OCI-LY7 (cell line): ENCODE results near the gene PRSS38.

ENCODE experiments used
- EZH2phosphoT487 ChIP-seq: fragments of 200-600 bp; sonication (generic); IDR thresholded peaks from 2 replicates; pipeline ENCODE4 v1.6.1; 2018; ENCODE audit warnings: low read depth, borderline replicate concordance, mild to moderate bottlenecking, mixed run types, antibody characterized with exemption, low read length, moderate library complexity, mixed read lengths
- TF ChIP-seq, protein P1 (sequence below): fragments of 200-600 bp; sonication (generic); conservative IDR thresholded peaks from 2 replicates; pipeline ENCODE4 v1.5.1; 2014; ENCODE audit warnings: mild to moderate bottlenecking, antibody characterized with exemption, low read length, moderate library complexity, mixed read lengths

DNA sequence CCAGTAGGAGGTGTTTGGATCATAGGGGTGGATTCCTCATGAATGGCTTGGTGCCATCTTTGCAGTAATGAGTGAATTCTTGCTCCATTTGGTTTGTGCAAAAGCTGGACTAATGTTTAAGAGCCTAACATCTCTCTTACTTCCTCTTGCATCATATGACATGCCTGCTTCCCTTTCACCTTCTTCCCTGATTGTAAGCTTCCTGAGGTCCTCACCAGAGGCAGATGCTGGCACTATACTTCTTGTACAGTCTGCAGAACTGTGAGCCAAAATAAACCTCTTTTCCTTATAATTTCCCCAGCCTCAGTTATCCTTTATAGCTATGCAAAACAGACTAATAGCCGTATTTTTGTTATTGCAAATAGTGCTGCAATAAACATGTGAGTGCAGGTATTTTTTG lies 8.1 kb downstream of the PRSS38 start:
- TF ChIP-seq, protein P1, sequence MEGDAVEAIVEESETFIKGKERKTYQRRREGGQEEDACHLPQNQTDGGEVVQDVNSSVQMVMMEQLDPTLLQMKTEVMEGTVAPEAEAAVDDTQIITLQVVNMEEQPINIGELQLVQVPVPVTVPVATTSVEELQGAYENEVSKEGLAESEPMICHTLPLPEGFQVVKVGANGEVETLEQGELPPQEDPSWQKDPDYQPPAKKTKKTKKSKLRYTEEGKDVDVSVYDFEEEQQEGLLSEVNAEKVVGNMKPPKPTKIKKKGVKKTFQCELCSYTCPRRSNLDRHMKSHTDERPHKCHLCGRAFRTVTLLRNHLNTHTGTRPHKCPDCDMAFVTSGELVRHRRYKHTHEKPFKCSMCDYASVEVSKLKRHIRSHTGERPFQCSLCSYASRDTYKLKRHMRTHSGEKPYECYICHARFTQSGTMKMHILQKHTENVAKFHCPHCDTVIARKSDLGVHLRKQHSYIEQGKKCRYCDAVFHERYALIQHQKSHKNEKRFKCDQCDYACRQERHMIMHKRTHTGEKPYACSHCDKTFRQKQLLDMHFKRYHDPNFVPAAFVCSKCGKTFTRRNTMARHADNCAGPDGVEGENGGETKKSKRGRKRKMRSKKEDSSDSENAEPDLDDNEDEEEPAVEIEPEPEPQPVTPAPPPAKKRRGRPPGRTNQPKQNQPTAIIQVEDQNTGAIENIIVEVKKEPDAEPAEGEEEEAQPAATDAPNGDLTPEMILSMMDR = no peak
- no peak for TF ChIP-seq EZH2phosphoT487
